K562 (cell line): ENCODE results near the gene CELA3B. TPM values are rescaled to one million over a fixed set of nuclear protein-coding genes. Genes with fewer than 3 reads are reported as not detected.

ENCODE experiments used
- ARHGAP35 ChIP-seq: fragments of 450-650 bp; IDR thresholded peaks from 2 replicates; pipeline ENCODE4 v1.6.1; 2018; ENCODE audit not compliant: partially characterized antibody
- CBX8 ChIP-seq: fragments of 200-600 bp; sonication (generic); IDR thresholded peaks from 2 replicates; pipeline ENCODE4 v1.6.1; 2012; ENCODE audit warnings: borderline replicate concordance, mixed run types, low read depth, mild to moderate bottlenecking, moderate library complexity, mixed read lengths, low read length, control low read depth, inconsistent platforms; ENCODE audit not compliant: poor library complexity, severe bottlenecking; ENCODE audit errors: extremely low read depth
- DIDO1 ChIP-seq: fragments of 450-650 bp; IDR thresholded peaks from 2 replicates; pipeline ENCODE4 v1.6.1; 2016; ENCODE audit warnings: low read depth, missing biosample characterization, missing genetic modification characterization
- FOXA3 ChIP-seq, 2 experiments: fragments of 450-650 bp in 1 of 2; sonication (generic) in 1 of 2; formaldehyde crosslinking; IDR thresholded peaks in 1 of 2; conservative IDR thresholded peaks in 1 of 2; 2 replicates each; pipeline versions ENCODE4 v1.4.0 to v1.8.0; 2020 to 2022; ENCODE audit warnings: mild to moderate bottlenecking in 2 of 2, missing genetic modification reagents in 1 of 2
- FOXM1 ChIP-seq, 2 experiments: fragments of 450-650 bp in 1 of 2; sonication (generic) in 1 of 2; formaldehyde crosslinking in 1 of 2; IDR thresholded peaks; 2 replicates each; pipeline versions ENCODE4 v1.6.1 to v1.9.0; 2017 to 2022; ENCODE audit warnings: low read depth in 2 of 2, mild to moderate bottlenecking in 2 of 2, missing genetic modification reagents in 1 of 2, moderate library complexity in 1 of 2
- GATAD2A ChIP-seq: fragments of 450-650 bp; IDR thresholded peaks from 2 replicates; pipeline ENCODE4 v1.6.1; 2017
- KAT2B ChIP-seq: IDR thresholded peaks from one replicate; pipeline ENCODE4 v1.6.1; 2012; ENCODE audit warnings: low read depth, mild to moderate bottlenecking, control low read depth, inconsistent platforms, low read length, moderate library complexity
- KAT7 ChIP-seq: sonication (generic); formaldehyde crosslinking; IDR thresholded peaks from 2 replicates; pipeline ENCODE4 v1.8.0; 2022; ENCODE audit warnings: missing genetic modification reagents, mild to moderate bottlenecking, borderline replicate concordance
- MAFG ChIP-seq: fragments of 450-650 bp; conservative IDR thresholded peaks from 2 replicates; pipeline ENCODE4 v1.6.1; 2016; ENCODE audit warnings: missing genetic modification characterization, missing compliant biosample characterization
- RFX5 ChIP-seq: IDR thresholded peaks from 2 replicates; pipeline ENCODE4 v1.6.1; 2011; ENCODE audit warnings: low read depth, mild to moderate bottlenecking, improper control_type of control experiment, low read length
- RHOXF2B ChIP-seq: fragments of 250-450 bp; sonication (Bioruptor Pico); conservative IDR thresholded peaks from 2 replicates; pipeline ENCODE4 v1.5.1; 2021
- SREBF1 ChIP-seq: fragments of 150-350 bp; IDR thresholded peaks from 2 replicates; pipeline ENCODE4 v1.6.1; 2014; ENCODE audit warnings: antibody characterized with exemption, low read depth, low read length, borderline replicate concordance
- U2AF1 ChIP-seq: fragments of 200-400 bp; formaldehyde crosslinking; optimal IDR thresholded peaks from 2 replicates; pipeline ENCODE3; 2017; ENCODE audit warnings: mild to moderate bottlenecking, low read depth, low read length, moderate library complexity
- WHSC1 ChIP-seq: IDR thresholded peaks from one replicate; pipeline ENCODE4 v1.6.1; 2012; ENCODE audit warnings: low read length, control low read depth, inconsistent platforms
- ZNF431 ChIP-seq: sonication (generic); formaldehyde crosslinking; IDR thresholded peaks from 2 replicates; pipeline ENCODE4 v1.8.0; 2022; ENCODE audit warnings: mild to moderate bottlenecking, missing genetic modification reagents
- ZNF76 ChIP-seq: fragments of 250-450 bp; sonication (Bioruptor Pico); IDR thresholded peaks from 2 replicates; pipeline ENCODE4 v1.4.0; 2020; ENCODE audit warnings: mild to moderate bottlenecking, moderate library complexity, borderline replicate concordance
- polyA plus RNA-seq, 8 experiments: library from polyadenylated mRNA; depleted of rRNA in 4 of 8; stranded (reverse) in 5 of 8; unstranded in 3 of 8; fragments of >200 nt; fragmentation: Nextera tagmentation in 2 of 8; fragmentation: Illumina TruSeq in 1 of 8; extraction: Ambion mirVana in 2 of 8; extraction: Trizol in 1 of 8; gene quantifications; 2 replicates each; pipeline versions ENCODE4 v1.2.1 to v1.2.3, GENCODE V29; 2011 to 2014; ENCODE audit warnings: inconsistent platforms in 1 of 8, missing spikeins in 1 of 8
- total RNA-seq, 7 experiments: library from RNA; depleted of rRNA in 6 of 7; stranded (reverse); fragments of >200 nt in 6 of 7; fragmentation: Illumina TruSeq in 2 of 7; extraction: Trizol in 2 of 7; gene quantifications; 2 replicates each; pipeline versions ENCODE4 v1.2.1 to v1.2.3, GENCODE V29; 2011 to 2021; ENCODE audit warnings: low replicate concordance in 1 of 7
- TF ChIP-seq, protein P1 (sequence below): sonication (generic); formaldehyde crosslinking; IDR thresholded peaks from 2 replicates; pipeline ENCODE4 v1.9.0; 2022; ENCODE audit warnings: mild to moderate bottlenecking, missing genetic modification reagents
- TF ChIP-seq, protein P2 (sequence below): IDR thresholded peaks from 2 replicates; pipeline ENCODE4 v1.6.1; 2014; ENCODE audit warnings: antibody characterized with exemption
- TF ChIP-seq, protein P3 (sequence below): fragments of 250-450 bp; sonication (Bioruptor Pico); IDR thresholded peaks from 2 replicates; pipeline ENCODE4 v1.4.0; 2020; ENCODE audit warnings: mild to moderate bottlenecking, moderate library complexity
- TF ChIP-seq, protein P4 (sequence below): sonication (generic); formaldehyde crosslinking; IDR thresholded peaks from 2 replicates; pipeline ENCODE4 v1.8.1; 2023; ENCODE audit warnings: mild to moderate bottlenecking, missing genetic modification reagents
- TF ChIP-seq, protein P5 (sequence below): fragments of 250-450 bp; sonication (Bioruptor Pico); IDR thresholded peaks from 2 replicates; pipeline ENCODE4 v1.8.0; 2021; ENCODE audit warnings: borderline replicate concordance, mild to moderate bottlenecking, moderate library complexity; ENCODE audit not compliant: poor library complexity, severe bottlenecking
- TF ChIP-seq, protein P6 (sequence below): sonication (generic); formaldehyde crosslinking; IDR thresholded peaks from 2 replicates; pipeline ENCODE4 v1.8.1; 2022; ENCODE audit warnings: missing genetic modification reagents

Gene CELA3B
- total and polyA plus RNA-seq, 9 of the 15 experiments (the other 6 are each of a cell fraction or from before 2014, with no cell fraction given): 3.1 TPM; not detected in 8

DNA sequence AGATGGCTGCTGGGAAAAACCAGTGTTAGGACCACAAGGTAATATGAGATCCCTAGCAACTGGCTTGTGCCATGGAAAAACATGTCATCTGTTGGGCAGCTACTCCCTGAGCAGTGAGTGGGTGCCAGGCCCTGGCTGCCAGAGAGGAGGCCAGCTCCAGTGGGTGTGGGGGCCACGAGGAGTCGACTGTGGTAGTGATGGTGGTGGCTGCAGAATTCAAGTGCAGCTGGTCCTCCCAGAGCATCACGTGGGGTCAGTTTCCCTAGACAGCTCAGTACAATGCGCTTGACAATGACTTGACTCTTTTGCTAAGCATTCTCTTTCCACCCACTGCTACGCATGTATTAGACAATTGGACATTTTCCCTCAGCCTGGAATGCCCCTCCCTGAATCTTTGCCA, 61.2 kb downstream of the CELA3B start (continued):
- TF ChIP-seq MAFG (tag) (peak; percentile 72; the same call in 1 of the 2 replicates), U2AF1 (no peak), DIDO1 (no peak), FOXM1 (IDR thresholded peaks at IDR 0.05; ENCODE audit: low read depth) (no peak), FOXM1 (CRISPR knock-in tag; IDR thresholded peaks at IDR 0.05; ENCODE audit: low read depth) (no peak), ZNF431 (CRISPR knock-in tag) (no peak), SREBF1 (no peak), WHSC1 (no peak), RFX5 (no peak), GATAD2A (no peak), ARHGAP35 (no peak), FOXA3 (CRISPR knock-in tag; conservative IDR thresholded peaks at IDR 0.05 in 1 of 2, IDR thresholded peaks at IDR 0.05 in 1 of 2) (no peak), CBX8 (no peak), KAT7 (no peak), KAT2B (no peak), RHOXF2B (CRISPR knock-in tag) (no peak), ZNF76 (CRISPR knock-in tag) (no peak)
- TF ChIP-seq, protein P1, sequence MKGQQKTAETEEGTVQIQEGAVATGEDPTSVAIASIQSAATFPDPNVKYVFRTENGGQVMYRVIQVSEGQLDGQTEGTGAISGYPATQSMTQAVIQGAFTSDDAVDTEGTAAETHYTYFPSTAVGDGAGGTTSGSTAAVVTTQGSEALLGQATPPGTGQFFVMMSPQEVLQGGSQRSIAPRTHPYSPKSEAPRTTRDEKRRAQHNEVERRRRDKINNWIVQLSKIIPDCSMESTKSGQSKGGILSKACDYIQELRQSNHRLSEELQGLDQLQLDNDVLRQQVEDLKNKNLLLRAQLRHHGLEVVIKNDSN (CRISPR knock-in tag): peak; percentile 54; the same call in 1 of the 2 replicates
- TF ChIP-seq, protein P2, sequence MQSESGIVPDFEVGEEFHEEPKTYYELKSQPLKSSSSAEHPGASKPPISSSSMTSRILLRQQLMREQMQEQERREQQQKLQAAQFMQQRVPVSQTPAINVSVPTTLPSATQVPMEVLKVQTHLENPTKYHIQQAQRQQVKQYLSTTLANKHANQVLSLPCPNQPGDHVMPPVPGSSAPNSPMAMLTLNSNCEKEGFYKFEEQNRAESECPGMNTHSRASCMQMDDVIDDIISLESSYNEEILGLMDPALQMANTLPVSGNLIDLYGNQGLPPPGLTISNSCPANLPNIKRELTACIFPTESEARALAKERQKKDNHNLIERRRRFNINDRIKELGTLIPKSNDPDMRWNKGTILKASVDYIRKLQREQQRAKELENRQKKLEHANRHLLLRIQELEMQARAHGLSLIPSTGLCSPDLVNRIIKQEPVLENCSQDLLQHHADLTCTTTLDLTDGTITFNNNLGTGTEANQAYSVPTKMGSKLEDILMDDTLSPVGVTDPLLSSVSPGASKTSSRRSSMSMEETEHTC: no peak
- TF ChIP-seq, protein P3, sequence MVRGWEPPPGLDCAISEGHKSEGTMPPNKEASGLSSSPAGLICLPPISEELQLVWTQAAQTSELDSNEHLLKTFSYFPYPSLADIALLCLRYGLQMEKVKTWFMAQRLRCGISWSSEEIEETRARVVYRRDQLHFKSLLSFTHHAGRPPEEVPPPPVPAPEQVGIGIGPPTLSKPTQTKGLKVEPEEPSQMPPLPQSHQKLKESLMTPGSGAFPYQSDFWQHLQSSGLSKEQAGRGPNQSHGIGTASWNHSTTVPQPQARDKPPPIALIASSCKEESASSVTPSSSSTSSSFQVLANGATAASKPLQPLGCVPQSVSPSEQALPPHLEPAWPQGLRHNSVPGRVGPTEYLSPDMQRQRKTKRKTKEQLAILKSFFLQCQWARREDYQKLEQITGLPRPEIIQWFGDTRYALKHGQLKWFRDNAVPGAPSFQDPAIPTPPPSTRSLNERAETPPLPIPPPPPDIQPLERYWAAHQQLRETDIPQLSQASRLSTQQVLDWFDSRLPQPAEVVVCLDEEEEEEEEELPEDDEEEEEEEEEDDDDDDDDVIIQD: no peak
- TF ChIP-seq, protein P4, sequence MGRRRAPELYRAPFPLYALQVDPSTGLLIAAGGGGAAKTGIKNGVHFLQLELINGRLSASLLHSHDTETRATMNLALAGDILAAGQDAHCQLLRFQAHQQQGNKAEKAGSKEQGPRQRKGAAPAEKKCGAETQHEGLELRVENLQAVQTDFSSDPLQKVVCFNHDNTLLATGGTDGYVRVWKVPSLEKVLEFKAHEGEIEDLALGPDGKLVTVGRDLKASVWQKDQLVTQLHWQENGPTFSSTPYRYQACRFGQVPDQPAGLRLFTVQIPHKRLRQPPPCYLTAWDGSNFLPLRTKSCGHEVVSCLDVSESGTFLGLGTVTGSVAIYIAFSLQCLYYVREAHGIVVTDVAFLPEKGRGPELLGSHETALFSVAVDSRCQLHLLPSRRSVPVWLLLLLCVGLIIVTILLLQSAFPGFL (CRISPR knock-in tag): no peak
- TF ChIP-seq, protein P5, sequence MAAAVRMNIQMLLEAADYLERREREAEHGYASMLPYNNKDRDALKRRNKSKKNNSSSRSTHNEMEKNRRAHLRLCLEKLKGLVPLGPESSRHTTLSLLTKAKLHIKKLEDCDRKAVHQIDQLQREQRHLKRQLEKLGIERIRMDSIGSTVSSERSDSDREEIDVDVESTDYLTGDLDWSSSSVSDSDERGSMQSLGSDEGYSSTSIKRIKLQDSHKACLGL: no peak
- TF ChIP-seq, protein P6, sequence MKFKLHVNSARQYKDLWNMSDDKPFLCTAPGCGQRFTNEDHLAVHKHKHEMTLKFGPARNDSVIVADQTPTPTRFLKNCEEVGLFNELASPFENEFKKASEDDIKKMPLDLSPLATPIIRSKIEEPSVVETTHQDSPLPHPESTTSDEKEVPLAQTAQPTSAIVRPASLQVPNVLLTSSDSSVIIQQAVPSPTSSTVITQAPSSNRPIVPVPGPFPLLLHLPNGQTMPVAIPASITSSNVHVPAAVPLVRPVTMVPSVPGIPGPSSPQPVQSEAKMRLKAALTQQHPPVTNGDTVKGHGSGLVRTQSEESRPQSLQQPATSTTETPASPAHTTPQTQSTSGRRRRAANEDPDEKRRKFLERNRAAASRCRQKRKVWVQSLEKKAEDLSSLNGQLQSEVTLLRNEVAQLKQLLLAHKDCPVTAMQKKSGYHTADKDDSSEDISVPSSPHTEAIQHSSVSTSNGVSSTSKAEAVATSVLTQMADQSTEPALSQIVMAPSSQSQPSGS (CRISPR knock-in tag): no peak
